DND-41 (cell line): Measurements from ENCODE around the gene SENP6.

ENCODE experiments used
- EZH2 ChIP-seq: IDR thresholded peaks from 3 replicates; pipeline ENCODE4 v1.6.1; 2012; ENCODE audit warnings: borderline replicate concordance, low read depth, mild to moderate bottlenecking, moderate library complexity, low read length, inconsistent platforms; ENCODE audit not compliant: severe bottlenecking
- TF ChIP-seq, protein P1 (sequence below): IDR thresholded peaks from 2 replicates; pipeline ENCODE4 v1.5.1; 2012; ENCODE audit warnings: borderline replicate concordance, low read length, moderate library complexity, mild to moderate bottlenecking; ENCODE audit not compliant: poor library complexity, severe bottlenecking; ENCODE audit errors: extremely low read depth

DNA sequence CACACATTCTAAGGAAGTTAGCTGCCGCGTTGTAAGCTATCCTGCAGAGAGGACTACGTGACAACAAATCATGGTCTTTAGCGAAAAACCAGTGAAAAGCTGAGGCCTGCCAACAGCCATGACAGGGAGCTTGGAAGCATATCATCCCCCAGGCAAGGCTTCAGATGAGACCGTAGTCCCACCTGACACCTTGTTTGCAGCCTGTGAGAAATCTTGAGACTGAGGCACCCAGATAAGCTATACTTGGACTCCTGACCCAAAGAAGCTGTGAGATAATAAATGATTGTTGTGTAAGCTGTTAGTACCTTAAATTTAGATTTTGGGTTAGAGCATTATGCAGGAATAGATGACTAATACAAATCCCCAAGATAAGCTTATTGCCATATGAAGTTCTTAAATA lies 45.4 kb upstream of the SENP6 start:
- TF ChIP-seq, protein P1, sequence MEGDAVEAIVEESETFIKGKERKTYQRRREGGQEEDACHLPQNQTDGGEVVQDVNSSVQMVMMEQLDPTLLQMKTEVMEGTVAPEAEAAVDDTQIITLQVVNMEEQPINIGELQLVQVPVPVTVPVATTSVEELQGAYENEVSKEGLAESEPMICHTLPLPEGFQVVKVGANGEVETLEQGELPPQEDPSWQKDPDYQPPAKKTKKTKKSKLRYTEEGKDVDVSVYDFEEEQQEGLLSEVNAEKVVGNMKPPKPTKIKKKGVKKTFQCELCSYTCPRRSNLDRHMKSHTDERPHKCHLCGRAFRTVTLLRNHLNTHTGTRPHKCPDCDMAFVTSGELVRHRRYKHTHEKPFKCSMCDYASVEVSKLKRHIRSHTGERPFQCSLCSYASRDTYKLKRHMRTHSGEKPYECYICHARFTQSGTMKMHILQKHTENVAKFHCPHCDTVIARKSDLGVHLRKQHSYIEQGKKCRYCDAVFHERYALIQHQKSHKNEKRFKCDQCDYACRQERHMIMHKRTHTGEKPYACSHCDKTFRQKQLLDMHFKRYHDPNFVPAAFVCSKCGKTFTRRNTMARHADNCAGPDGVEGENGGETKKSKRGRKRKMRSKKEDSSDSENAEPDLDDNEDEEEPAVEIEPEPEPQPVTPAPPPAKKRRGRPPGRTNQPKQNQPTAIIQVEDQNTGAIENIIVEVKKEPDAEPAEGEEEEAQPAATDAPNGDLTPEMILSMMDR: no peak
- TF ChIP-seq EZH2: no peak
